ENCODE results near the gene FOXI3.
A peak's percentile ranks its signal among the peaks of the same experiment; 100 is the strongest.
"Not testable (repeated sequence)": the region's sequence is repeated elsewhere in the genome, so short reads cannot be mapped to it uniquely, and the experiment has no call there.

FOXI3 gene

DNA sequence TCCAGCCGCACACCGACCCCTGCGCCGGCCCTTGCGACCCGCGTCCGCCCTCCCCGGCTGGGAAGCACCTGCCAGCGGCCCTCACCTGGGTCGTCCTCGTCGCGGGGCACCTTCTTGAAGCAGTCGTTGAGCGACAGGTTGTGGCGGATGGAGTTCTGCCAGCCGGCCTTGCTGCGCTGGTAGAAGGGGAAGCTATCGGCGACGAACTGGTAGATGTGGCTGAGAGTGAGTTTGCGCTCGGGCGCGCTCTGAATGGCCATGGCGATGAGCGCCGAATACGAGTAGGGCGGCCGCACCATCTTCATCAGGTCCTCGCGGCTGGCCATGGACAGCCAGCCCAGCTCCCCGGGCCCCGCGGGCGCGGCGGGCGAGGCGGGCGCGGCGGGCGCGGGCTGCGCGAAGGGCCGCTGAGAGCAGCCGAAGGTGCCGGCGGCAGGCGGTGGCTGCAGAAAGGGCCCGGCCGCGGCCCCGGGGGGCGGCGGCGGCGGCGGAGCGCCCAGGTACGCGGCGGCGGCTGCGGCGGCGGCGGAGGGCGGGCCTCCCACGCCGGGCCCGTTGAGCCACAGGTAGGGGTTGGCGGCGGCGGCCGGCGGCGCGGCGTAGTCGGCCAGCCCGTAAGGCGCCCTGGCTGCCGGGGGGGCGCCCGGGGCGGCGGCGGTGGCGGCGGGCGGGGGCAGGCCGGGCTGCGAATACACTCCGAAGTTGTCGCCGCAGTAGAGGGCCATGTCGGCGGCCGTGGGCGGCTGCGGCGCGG, 505 bp downstream of the FOXI3 start:
- peak overlapping the region; percentile 78 for H3K4me3 Mint-ChIP-seq
- peak; percentile 39 to 40 for DNase-seq (ENCODE audit: low spot score in 2 of 2)
- H3K27me3 Mint-ChIP-seq, result peaks cover 22% of the 10 kb centered on the region
- no peaks in the 10 kb centered on the region for H3K36me3 Mint-ChIP-seq
- peak; percentile 70 for ATAC-seq (ENCODE audit: low read depth)
- no peak overlapping the region for H3K27ac Mint-ChIP-seq
- peaks cover 3% of the 10 kb centered on the region for H3K4me1 Mint-ChIP-seq
- H3K9me3 Mint-ChIP-seq, result no peaks in the 10 kb centered on the region

DNA sequence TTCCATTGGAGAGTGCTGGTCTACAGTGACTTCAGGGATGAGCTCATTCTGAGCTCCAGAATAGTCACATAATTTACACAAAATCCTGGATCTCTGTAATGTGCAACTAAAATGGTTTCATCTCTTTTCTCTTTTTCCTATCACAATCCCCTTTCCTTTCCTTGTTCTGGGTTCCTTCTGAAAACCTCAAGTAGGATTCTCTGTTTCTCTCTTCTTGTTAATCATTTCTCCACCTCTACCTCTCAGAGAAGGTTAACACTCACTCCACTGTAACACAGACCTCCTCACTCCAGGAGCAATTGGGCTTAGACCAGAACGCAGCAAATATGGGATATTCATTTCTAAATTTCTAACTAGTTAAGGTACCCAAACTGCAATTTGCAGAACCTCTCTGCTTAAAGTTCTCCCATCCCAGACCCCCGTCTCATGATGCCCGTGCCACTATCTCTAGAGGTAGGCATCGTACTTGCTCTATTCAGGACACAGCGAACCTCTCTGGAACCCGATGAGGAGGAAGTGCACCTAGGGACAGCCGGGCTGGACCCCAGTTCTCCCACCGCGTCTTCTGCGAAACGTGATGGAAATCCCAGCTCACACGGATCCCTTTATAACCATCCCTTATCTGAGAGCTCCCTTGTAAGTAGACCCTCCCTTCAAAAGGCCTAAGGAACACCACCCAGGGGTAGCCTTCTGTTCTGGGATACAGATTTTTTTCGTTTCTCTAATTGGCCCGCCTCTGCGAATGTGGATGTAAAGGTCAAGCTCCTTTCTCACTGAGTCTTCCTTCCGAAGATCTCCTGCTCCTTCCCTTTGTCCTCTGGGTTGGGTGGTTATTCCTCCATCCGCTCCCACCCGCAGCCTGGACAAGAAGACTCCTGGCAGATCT, 1.3 kb downstream of the FOXI3 start:
- no peaks in the 10 kb centered on the region for H3K36me3 Mint-ChIP-seq
- H3K27me3 Mint-ChIP-seq, result peaks cover 19% of the 10 kb centered on the region
- H3K4me1 Mint-ChIP-seq, result peaks cover 3% of the 10 kb centered on the region
- H3K9me3 Mint-ChIP-seq, result no peaks in the 10 kb centered on the region
- ATAC-seq (ENCODE audit: low read depth), result no peak
- no peak for DNase-seq (ENCODE audit: low spot score in 2 of 2)
- H3K27ac Mint-ChIP-seq, result no peak overlapping the region
- H3K4me3 Mint-ChIP-seq, result peak overlapping the region; percentile 78

DNA sequence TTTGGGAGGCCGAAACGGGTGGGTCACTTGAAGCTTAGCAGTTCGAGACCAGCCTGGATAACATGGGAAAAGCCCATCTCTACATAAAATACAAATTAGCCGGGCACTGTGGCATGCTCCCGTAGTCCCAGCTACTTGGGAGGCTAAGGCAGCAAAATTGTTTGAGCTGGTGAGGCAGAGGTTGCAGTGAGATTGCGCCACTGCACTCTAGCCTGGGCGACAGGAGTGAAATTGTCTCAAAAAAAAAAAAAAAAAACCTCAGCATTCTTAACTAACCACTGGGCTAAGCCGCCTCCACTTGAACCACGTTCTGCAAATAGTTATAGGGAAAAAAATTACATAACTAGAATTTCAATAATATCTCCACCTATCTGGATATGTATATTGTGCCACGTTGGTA, 2.3 kb downstream of the FOXI3 start:
- Mint-ChIP-seq H3K9me3 (no peaks in the 10 kb centered on the region), H3K36me3 (no peaks in the 10 kb centered on the region), H3K4me1 (peaks cover 3% of the 10 kb centered on the region), H3K4me3 (no peak overlapping the region), H3K27ac (no peak overlapping the region), H3K27me3 (peaks cover 18% of the 10 kb centered on the region)
- DNase-seq (ENCODE audit: low spot score in 2 of 2), result no peak
- ATAC-seq (ENCODE audit: low read depth), result no peak

DNA sequence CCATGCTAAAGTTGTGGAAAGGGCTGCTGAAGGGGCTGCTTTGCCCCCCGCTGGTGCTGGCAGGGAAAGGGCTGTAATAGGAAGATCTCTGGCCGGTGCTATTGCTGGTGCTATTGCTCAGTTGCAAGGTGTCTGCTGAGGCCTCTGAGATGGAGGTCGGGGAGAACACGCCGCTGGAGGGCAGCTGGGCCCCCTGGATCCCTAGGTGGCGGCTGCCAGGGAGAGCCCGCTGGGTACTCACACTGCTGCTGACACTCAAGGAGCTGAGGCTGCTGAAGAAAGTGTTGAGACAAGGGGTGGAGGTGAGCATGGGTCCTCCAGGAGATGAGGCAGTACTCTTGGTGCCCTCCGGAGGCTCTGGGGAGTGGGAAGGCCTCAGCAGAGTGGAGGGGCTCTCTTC, 4.2 kb downstream of the FOXI3 start:
- Mint-ChIP-seq H3K9me3 (no peaks in the 10 kb centered on the region), H3K4me1 (peaks cover 3% of the 10 kb centered on the region), H3K36me3 (no peaks in the 10 kb centered on the region), H3K27ac (no peak overlapping the region), H3K4me3 (no peak overlapping the region), H3K27me3 (peaks cover 18% of the 10 kb centered on the region)
- DNase-seq (ENCODE audit: low spot score in 2 of 2), result no peak
- ATAC-seq (ENCODE audit: low read depth), result no peak

DNA sequence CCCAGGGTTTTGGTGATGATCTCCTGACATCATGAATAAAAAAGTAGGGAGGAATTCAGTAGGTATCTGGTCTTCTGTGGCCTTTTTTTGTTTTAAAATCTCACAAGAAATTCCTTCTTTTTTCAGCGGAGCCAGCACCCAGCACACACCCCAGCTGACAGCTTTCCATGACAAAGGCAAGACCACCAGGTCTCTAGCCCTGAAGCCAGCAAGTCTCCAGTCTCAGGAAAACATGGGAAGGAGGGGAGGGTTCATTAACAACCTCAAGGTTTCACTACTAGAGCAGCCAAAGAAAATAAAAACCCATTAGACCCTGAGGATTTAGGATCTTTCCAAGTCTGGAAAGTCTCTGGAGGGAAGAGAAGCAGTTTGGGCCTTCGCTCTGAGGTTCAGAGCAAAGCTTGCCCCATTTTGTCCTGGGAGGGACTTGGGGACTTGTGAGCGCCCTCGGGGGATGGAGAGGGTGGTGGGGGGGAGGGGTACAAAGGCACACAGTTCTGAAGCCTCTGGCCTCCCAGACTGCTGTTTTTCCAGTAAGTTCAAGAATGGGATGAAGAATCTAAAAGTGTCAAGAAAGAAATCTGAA, 9.0 kb downstream of the FOXI3 start:
- DNase-seq (ENCODE audit: low spot score in 2 of 2) (no peak), ATAC-seq (ENCODE audit: low read depth) (no peak)
- Mint-ChIP-seq H3K36me3 (no peaks in the 10 kb centered on the region), H3K4me3 (no peak overlapping the region), H3K27me3 (peaks cover 16% of the 10 kb centered on the region), H3K27ac (no peak overlapping the region), H3K9me3 (no peaks in the 10 kb centered on the region), H3K4me1 (no peaks in the 10 kb centered on the region)

DNA sequence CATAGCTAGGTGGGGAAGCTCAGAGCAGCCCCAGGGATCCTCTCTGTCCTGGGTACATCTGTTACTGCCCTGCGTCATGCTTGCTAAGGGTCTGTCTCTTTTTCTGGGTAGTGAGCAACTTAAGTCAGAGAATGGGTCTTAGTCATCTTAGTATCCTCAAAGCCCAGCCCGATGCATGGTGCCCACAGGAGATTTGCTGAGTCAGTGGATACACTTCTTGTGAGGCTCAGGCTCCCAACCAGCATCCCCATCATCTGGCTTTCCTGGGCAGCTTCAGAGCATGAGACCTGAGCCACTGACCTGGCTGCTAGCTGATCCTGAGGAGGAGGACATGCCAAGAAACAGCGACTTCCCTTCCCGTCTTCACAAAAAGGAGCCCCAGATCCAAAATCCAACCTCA, 10.0 kb downstream of the FOXI3 start:
- Mint-ChIP-seq H3K4me1 (no peaks in the 10 kb centered on the region), H3K36me3 (no peaks in the 10 kb centered on the region), H3K27me3 (peaks cover 12% of the 10 kb centered on the region), H3K27ac (no peak overlapping the region), H3K9me3 (no peaks in the 10 kb centered on the region), H3K4me3 (no peak overlapping the region)
- ATAC-seq (ENCODE audit: low read depth) (no peak), DNase-seq (ENCODE audit: low spot score in 2 of 2) (no peak)

DNA sequence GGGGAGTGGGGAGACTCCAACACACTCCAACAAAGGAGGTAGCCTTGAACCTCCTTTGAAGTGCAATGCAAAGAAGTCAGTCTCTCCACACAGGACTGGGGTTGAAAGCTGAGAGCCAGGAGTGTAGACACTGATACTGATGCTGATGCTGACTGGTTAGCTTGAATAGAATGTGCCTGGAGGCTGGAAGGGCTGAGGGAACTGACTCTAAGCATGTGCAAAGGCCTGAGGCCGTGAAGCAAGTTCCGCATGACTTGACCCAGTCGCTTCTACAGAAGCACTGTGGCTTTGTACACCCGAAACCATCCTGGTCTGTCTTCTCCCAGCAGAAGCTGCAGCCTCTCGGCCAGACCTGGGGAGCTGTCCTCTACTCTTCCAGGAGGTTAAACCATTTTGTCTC, 10.4 kb downstream of the FOXI3 start:
- H3K4me1 Mint-ChIP-seq, result no peaks in the 10 kb centered on the region
- ATAC-seq (ENCODE audit: low read depth), result no peak
- no peak overlapping the region for H3K4me3 Mint-ChIP-seq
- H3K27me3 Mint-ChIP-seq, result peaks cover 14% of the 10 kb centered on the region
- H3K27ac Mint-ChIP-seq, result no peak overlapping the region
- DNase-seq (ENCODE audit: low spot score in 2 of 2), result no peak
- no peaks in the 10 kb centered on the region for H3K9me3 Mint-ChIP-seq
- H3K36me3 Mint-ChIP-seq, result no peaks in the 10 kb centered on the region

DNA sequence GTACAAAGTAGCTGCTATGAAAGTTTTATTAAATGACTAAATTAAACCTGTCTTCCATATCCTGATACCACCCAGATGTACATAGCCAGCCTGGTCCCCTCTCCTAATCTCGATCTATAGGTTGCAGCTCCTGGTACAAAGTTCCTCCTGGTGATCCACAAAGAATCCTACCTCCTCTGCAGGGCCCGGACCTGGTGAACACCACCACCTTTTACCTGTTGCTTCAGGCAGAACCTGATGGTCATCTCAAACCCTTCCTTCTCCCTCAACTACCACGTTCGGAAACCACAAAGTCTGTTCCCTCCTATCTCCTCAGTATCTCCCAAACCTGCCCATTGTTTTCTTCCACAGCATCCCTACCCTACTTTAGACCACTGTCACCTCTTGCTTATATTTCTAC, 15.5 kb downstream of the FOXI3 start:
- DNase-seq (ENCODE audit: low spot score in 2 of 2) (no peak), ATAC-seq (ENCODE audit: low read depth) (no peak)
- peaks cover 16% of the 10 kb centered on the region for H3K27me3 Mint-ChIP-seq
- no peaks in the 10 kb centered on the region for H3K4me1 Mint-ChIP-seq
- H3K9me3 Mint-ChIP-seq, result peaks cover 7% of the 10 kb centered on the region
- no peak overlapping the region for H3K4me3 Mint-ChIP-seq
- H3K27ac Mint-ChIP-seq, result no peak overlapping the region
- H3K36me3 Mint-ChIP-seq, result peaks cover 1% of the 10 kb centered on the region

DNA sequence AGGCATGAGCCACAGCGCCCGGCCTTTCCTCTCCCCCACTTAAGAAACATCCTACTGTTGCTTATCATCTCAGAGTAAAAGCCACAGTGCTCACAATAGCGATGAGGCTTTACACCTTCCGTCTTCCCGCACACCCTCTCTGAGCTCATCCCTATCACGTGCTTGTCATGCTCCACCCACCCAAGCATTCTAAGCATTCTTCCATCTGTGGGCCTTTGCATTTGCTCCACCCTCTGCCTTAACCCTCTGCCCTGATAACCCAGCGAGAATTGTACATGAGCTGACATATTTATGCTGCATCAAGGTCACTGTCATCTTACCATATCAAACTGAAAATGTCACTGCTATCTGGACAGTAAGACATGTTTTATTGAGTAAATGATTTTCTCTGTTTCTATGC, 22.6 kb downstream of the FOXI3 start:
- no peak for DNase-seq (ENCODE audit: low spot score in 2 of 2)
- Mint-ChIP-seq H3K4me3 (no peak overlapping the region), H3K27me3 (peaks cover 2% of the 10 kb centered on the region), H3K27ac (no peak overlapping the region), H3K36me3 (peaks cover 3% of the 10 kb centered on the region), H3K4me1 (no peaks in the 10 kb centered on the region), H3K9me3 (peaks cover 13% of the 10 kb centered on the region)
- ATAC-seq (ENCODE audit: low read depth), result no peak

DNA sequence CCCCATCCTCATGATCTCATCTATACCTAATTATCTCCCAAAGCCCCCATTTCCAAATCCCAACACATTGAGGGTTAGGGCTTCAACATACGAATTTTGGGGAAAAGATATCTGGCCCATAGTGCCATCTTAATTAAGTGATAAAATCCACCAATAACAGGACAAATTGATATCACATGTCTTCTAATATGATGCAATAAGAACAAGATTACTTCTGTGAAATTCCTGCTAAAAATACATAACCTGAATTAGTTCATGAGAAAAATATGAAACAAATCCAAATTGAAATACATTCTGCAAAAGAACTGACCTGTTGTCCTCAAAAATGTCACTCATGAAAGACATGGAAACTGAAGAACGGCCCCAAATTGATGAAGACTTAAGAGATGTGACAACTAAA, 28.8 kb downstream of the FOXI3 start:
- H3K9me3 Mint-ChIP-seq, result peaks cover 2% of the 10 kb centered on the region
- ATAC-seq (ENCODE audit: low read depth), result no peak

DNA sequence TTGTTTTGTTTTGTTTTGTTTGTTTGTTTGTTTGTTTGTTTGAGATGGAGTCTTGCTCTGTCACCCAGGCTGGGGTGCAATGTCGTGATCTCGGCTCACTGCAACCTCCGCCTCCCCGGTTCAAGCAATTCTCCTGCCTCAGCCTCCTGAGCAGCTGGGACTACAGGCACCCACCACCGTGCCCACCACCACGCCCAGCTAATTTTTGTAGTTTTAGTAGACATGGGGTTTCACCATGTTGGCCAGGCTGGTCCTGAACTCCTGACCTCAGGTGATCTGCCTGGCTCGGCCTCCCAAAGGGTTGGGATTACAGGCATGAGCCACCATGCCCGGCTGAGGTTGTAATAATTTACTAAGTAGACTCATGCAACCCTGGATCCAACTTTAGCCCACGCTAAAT, 33.4 kb downstream of the FOXI3 start:
- H3K27ac Mint-ChIP-seq; H3K9me3 Mint-ChIP-seq; H3K4me3 Mint-ChIP-seq; ATAC-seq (ENCODE audit: low read depth); DNase-seq (ENCODE audit: low spot score in 2 of 2); H3K36me3 Mint-ChIP-seq; H3K4me1 Mint-ChIP-seq: not testable (repeated sequence)
- H3K27me3 Mint-ChIP-seq, result peaks cover 11% of the 10 kb centered on the region

More for the DNA sequence above, 28.8 kb downstream of the FOXI3 start:
- Mint-ChIP-seq H3K4me3 (no peak overlapping the region), H3K36me3 (no peaks in the 10 kb centered on the region), H3K27ac (no peak overlapping the region), H3K27me3 (peaks cover 7% of the 10 kb centered on the region), H3K4me1 (no peaks in the 10 kb centered on the region)
- DNase-seq (ENCODE audit: low spot score in 2 of 2), result no peak

DNA sequence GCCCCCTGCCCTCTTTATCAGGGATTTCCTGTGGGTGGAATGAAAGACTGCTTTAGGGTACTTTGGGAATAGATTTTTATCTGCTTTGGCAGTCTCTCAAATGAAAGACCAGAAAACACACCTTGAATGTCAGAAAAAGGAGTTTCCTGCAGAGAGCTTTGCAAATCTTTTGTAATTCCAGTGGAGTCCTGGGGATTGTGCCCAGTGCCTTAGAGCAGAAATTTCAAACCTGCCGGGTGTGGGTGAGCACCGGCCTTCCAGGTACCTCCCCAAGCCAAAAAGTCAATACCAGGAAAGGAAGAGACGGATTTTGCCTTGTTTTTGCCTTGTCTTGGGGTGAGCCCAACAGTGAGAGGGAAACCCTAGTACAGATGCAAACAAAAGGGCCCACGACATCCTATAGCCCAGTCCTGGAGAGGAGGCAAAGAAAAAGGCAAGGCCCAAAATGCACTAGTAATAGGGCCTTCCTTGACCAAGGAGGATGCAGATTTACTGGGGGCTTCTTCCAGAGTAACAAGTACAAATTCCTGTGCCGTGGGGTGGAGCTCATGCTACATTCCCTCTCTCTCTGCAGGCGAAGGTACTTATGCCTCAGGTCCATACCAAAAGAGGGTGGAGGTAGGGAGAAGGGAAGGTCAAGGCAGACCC, 36.4 kb downstream of the FOXI3 start:
- Mint-ChIP-seq H3K36me3 (no peaks in the 10 kb centered on the region), H3K9me3 (no peaks in the 10 kb centered on the region), H3K4me1 (no peaks in the 10 kb centered on the region), H3K27ac (no peak overlapping the region), H3K4me3 (no peak overlapping the region), H3K27me3 (peaks cover 9% of the 10 kb centered on the region)
- DNase-seq (ENCODE audit: low spot score in 2 of 2) (no peak), ATAC-seq (ENCODE audit: low read depth) (no peak)

DNA sequence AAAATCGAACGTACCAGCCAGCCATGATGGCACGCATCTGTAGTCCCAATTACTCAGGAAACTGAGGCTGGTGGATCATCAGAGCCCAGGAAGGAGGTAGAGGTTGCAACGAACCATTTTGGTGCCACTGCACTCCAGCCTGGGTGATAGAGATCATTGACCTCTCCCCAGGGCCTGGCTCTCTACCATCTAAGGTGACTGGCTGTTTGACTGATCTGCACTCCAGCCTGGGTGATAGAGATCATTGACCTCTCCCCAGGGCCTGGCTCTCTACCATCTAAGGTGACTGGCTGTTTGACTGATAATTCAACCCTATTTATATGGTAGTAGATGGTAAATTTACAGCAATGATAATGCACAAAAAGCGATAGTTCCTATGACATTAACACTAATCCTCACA, 43.6 kb downstream of the FOXI3 start:
- not testable (repeated sequence) for H3K4me3 Mint-ChIP-seq; H3K27me3 Mint-ChIP-seq; H3K9me3 Mint-ChIP-seq; H3K4me1 Mint-ChIP-seq; H3K27ac Mint-ChIP-seq; ATAC-seq (ENCODE audit: low read depth); DNase-seq (ENCODE audit: low spot score in 2 of 2); H3K36me3 Mint-ChIP-seq
